ENCODE data around the gene PUS1. TPM values are rescaled to one million over a fixed set of nuclear protein-coding genes. Genes with fewer than 3 reads are reported as not detected.

The PUS1 gene
- total RNA-seq, 2 experiments from 2014 or later: 110 to 112 TPM

GRCh38 chr12:131913666-131914065 lies 15.4 kb upstream of the PUS1 start:
- ChIA-PET POLR2A (no interaction called here), CTCF (no interaction called here)

- ChIA-PET POLR2A (no interaction called here), CTCF (no interaction called here)
Measured at GRCh38 chr12:131914179-131914702, 14.8 kb upstream of the PUS1 start.

GRCh38 chr12:131915000-131915689 lies 13.9 kb upstream of the PUS1 start:
- ChIA-PET CTCF (no interaction called here), POLR2A (interaction anchor here (0.5 kb wide), 1 partner anchor 73 kb away, joined by 6 read pairs; no protein-coding TSS in a partner anchor)

GRCh38 chr12:131915823-131916222 lies 13.3 kb upstream of the PUS1 start:
- CTCF ChIA-PET: no interaction called here
- POLR2A ChIA-PET: no interaction called here

GRCh38 chr12:131916306-131917138 lies 12.6 kb upstream of the PUS1 start:
- POLR2A ChIA-PET: no interaction called here

DNA sequence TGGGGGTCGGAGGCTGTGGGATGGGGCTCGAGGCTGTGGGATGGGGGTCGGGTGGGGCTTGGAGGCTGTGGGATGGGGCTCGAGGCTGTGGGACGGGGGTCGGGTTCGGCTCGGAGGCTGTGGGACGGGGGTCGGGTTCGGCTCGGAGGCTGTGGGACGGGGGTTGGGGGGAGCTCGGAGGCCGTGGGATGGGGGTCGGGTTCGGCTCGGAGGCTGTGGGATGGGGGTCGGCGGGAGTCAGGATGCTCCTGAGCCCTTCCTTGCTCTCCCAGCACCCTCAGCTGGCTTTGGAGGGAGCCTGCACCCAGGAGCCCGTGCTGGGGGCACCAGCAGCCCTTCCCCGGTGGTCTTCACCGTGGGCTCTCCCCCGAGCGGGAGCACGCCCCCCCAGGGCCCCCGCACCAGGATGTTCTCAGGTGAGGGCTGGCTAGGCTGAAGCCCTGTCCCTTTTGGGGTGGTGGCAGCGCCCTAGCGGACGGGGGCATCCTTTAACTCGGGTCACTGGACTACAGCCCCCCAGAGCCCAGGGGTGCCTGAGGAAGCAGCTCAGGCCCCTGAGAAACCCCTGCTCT lies 11.9 kb upstream of the PUS1 start:
- ChIA-PET CTCF (no interaction called here), POLR2A (no interaction called here)

More at GRCh38 chr12:131916306-131917138, 12.6 kb upstream of the PUS1 start:
- CTCF ChIA-PET: no interaction called here

- POLR2A ChIA-PET: no interaction called here
- CTCF ChIA-PET: no interaction called here
Measured at GRCh38 chr12:131917711-131918306, 11.3 kb upstream of the PUS1 start.

GRCh38 chr12:131918311-131919050 lies 10.6 kb upstream of the PUS1 start:
- CTCF ChIA-PET: no interaction called here

DNA sequence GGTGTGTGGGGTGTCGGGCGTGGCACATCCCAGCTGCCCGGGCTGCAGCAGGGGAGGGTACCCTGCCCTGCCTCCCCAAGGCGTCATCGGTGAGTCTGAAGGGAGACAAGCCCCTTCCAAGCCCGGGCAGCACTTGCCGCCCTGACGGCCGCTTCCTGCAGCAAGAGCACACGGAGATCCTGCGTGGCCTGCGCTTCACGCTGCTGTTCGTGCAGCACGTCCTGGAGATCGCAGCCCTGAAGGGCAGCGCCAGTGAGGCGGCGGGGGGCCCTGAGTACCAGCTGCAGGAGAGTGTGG lies 10.1 kb upstream of the PUS1 start:
- ChIA-PET POLR2A (no interaction called here), CTCF (no interaction called here)

More at GRCh38 chr12:131918311-131919050, 10.6 kb upstream of the PUS1 start:
- POLR2A ChIA-PET: no interaction called here

- CTCF ChIA-PET: no interaction called here
Measured at GRCh38 chr12:131919366-131920156, 9.5 kb upstream of the PUS1 start.

GRCh38 chr12:131920157-131920508 lies 8.9 kb upstream of the PUS1 start:
- ChIA-PET POLR2A (no interaction called here), CTCF (no interaction called here)

More at GRCh38 chr12:131919366-131920156, 9.5 kb upstream of the PUS1 start:
- POLR2A ChIA-PET: no interaction called here

DNA sequence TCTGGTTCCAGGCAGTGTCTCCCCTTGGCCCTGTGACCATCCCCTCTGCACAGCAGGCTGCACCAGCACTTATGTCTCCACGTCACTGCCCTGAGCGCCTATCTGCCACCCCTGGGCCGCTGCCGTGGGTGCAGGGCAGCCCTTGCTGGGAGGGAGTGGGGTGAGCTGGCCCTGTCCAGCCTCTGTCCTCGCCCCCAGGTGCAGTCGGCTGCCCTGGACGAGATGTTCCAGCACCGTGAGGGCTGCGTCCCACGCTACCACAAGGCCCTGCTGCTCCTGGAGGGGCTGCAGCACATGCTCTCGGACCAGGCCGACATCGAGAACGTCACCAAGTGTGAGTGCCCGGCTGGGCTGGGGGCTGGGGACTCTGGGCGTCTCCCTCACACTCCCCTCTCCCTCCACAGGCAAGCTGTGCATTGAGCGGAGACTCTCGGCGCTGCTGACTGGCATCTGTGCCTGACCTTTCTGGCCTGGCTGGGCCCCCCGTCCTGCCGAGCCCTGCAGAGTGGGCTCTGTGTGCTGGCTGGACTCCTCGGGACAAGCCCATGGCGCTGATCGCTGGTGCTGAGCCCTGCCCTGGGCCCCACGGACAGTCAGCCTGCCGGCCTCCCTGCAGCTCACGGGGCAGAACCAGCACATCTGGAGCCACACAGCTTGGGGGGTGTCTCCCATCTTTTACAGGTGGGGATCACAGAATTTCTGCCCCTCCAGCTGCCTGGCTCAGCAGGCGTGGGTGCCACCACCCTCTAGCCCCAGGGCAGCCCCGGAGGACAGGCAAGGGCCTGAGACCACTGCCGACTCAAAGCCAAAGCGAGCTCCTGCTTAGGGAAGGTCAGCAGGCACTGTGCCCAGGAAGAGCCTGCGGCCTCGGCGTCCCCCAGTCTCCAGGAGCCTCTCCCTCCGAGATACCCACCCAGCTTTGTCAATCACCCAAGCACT lies 7.9 kb upstream of the PUS1 start:
- POLR2A ChIA-PET: no interaction called here
- CTCF ChIA-PET: no interaction called here

DNA sequence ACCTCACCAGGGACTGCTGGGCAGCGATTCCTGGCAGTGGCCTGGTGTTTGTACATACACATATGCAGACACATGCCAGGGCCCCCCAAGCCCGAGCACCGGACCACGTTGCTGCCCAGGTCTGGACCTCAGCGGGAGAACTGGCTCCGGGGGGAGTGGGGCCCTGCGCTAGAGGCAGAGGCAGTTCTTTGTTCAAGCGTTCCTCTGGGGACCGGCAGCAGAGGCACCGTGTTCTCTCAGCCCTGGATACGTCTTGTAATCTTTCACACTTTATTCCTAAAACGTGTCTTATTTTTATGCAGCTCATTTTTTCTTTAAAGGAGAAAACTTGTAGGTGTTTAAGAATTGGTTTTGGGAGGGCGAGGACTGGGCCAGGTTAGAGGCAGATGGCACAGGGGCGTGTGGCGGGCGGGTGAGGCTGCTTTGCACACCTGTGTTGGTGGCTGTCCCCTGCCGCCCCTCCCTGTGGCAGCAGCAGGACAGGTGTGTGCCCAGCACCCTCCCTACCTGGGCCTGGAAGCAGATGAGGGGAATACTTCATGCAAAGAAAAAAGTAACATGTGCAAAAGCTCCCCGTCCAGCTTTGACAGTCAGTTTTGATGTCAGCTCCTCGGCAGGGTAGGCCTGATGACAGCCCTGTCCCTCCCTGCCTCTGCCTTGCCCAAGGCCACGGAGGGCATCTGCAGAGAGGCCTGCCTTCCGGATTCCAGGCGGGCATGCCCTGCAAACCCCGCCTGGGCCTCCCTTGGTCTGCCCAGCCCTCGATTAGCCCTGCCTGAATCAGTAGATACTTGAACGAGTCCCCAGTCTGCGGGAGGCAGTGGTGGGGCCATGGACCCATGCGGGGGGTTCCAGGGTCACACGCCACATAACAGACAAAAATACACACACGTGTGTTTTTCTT lies 7.0 kb upstream of the PUS1 start:
- ChIA-PET POLR2A (interaction anchor here (0.6 kb wide), 1 partner anchor 9 kb away, joined by 3 read pairs; no protein-coding TSS in a partner anchor), CTCF (no interaction called here)

GRCh38 chr12:131922772-131923171 lies 6.3 kb upstream of the PUS1 start:
- ChIA-PET POLR2A (interaction anchor here (0.6 kb wide), 1 partner anchor 8 kb away, joined by 3 read pairs; no protein-coding TSS in a partner anchor), CTCF (no interaction called here)

DNA sequence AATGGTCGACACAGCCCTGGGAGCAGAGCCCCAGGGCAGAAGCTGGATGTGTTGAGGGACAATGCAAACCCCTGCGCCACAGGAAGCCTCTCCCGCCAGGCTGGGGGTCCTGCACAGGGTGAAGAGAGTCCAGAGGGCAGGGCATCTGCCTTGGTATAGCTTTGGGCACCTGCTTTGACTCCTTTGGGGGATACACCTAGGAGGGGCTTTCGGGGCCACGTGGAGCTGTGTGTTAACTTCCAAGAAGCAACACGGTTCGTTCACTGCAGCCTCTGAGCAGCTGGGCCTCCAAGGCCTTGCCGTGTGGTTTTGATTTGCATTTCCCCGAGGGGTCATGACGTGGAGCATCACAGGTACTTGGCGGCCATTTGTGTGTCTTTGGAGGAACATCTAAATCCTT lies 5.8 kb upstream of the PUS1 start:
- ChIA-PET CTCF (interaction anchor here (0.6 to 0.7 kb wide), 2 partner anchors 28 to 256 kb away, joined by 3 read pairs; no protein-coding TSS in a partner anchor), POLR2A (no interaction called here)

DNA sequence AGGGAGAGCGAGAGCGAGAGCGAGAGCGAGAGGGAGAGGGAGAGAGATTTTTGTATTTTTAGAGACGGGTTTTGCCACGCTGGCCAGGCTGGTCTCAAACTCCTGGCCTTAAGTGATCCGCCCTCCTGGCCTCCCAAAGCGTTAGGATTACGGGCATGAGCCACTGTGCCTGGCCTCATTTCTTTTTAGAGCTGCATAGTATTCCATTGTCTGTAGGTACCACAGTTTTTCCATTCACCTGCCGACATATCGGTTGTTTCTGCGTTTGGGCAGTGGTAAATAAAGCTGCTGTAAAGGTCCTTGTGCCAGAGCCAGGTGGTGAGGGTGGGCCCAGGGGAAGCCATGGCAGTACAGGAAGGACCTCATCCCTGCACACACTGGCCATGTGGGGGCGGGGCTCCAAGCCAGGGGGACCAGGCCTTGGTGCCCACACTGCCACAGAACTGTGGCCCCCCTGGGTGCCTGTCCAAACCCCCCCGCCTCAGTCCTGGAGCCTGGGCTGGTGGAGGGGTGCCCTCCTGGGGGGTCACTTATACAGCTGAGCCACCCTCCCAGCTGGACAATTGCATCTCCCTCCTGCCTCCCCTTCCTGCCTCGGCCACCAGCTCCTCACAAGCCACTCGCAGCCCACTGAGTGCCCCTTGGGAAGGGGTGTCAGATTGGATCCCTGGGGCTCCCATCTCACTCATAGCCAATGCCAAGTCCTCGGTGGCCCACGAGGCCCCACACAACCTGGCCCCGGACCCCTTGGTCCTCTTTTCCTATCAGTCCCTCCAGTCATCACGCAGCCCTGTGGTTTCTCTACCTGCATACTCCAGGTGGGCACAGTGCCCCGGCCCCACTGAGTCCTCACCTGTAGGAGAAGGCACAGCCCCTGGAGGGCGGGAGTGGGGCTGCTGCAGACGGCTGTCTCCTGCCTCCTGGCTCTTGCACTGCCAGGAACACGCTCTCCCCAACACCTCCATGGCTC lies 1.7 kb upstream of the PUS1 start:
- CTCF ChIA-PET: no interaction called here
- POLR2A ChIA-PET: interaction anchor here (0.8 kb wide), 1 partner anchor 22 kb away, joined by 3 read pairs; the partner anchor contains the start of gene EP400

All from activated CD8-positive, alpha-beta memory T cell treated with anti-CD3 and anti-CD28 coated beads for 36 hours (primary cell).